Glutamatergic neuron (in vitro differentiated cells): ENCODE results near the gene HOXA10. TPM values are rescaled to one million over a fixed set of nuclear protein-coding genes. Genes with fewer than 3 reads are reported as not detected.
A peak's percentile ranks its signal among the peaks of the same experiment; 100 is the strongest.

Experiments
- DNase-seq: peaks from one replicate; pipeline ENCODE4 v3.0.0; 2022
- H3K27ac Mint-ChIP-seq: one replicate; pipeline ENCODE4 v1.8.0; 2020; ENCODE audit warnings: mild to moderate bottlenecking, mixed read lengths, inconsistent platforms; ENCODE audit not compliant: unreplicated experiment
- H3K27me3 Mint-ChIP-seq: one replicate; pipeline ENCODE4 v1.8.0; 2020; ENCODE audit warnings: mild to moderate bottlenecking, moderate library complexity, mixed read lengths, inconsistent platforms; ENCODE audit not compliant: unreplicated experiment
- H3K36me3 Mint-ChIP-seq: one replicate; pipeline ENCODE4 v1.8.0; 2020; ENCODE audit warnings: mild to moderate bottlenecking, mixed read lengths, inconsistent platforms; ENCODE audit not compliant: unreplicated experiment
- H3K4me1 Mint-ChIP-seq: one replicate; pipeline ENCODE4 v1.8.0; 2020; ENCODE audit warnings: mild to moderate bottlenecking, low read depth, mixed read lengths, inconsistent platforms; ENCODE audit not compliant: unreplicated experiment
- H3K4me3 Mint-ChIP-seq: one replicate; pipeline ENCODE4 v1.8.0; 2020; ENCODE audit warnings: mild to moderate bottlenecking, mixed read lengths, inconsistent platforms; ENCODE audit not compliant: unreplicated experiment
- H3K9me3 Mint-ChIP-seq: one replicate; pipeline ENCODE4 v1.8.0; 2020; ENCODE audit warnings: mild to moderate bottlenecking, moderate library complexity, mixed read lengths, inconsistent platforms; ENCODE audit not compliant: unreplicated experiment
- microRNA-seq: library from miRNA; unstranded; fragments of <30 nt; microRNA quantifications from one replicate; pipeline ENCODE4, GENCODE V29; 2020; ENCODE audit not compliant: unreplicated experiment
- total RNA-seq: library from RNA; stranded (reverse); fragmentation: NEBNext Ultra II Directional; extraction: Animal tissue kit (Norgen Biotek cat#: 25700); gene quantifications from one replicate; pipeline ENCODE4 v1.2.1, GENCODE V29; 2021; ENCODE audit not compliant: unreplicated experiment
- TF ChIP-seq, protein P1 (sequence below): fragments of 200-600 bp; sonication (generic); IDR thresholded peaks from one replicate; pipeline ENCODE4 v1.5.0; 2021; ENCODE audit not compliant: partially characterized antibody, unreplicated experiment

Gene HOXA10
- total RNA-seq, 1 donor from 2014 or later, result not detected

GRCh38 chr7:27123007-27123476 is 51.1 kb downstream of the HOXA10 start:
- TF ChIP-seq, protein P1, sequence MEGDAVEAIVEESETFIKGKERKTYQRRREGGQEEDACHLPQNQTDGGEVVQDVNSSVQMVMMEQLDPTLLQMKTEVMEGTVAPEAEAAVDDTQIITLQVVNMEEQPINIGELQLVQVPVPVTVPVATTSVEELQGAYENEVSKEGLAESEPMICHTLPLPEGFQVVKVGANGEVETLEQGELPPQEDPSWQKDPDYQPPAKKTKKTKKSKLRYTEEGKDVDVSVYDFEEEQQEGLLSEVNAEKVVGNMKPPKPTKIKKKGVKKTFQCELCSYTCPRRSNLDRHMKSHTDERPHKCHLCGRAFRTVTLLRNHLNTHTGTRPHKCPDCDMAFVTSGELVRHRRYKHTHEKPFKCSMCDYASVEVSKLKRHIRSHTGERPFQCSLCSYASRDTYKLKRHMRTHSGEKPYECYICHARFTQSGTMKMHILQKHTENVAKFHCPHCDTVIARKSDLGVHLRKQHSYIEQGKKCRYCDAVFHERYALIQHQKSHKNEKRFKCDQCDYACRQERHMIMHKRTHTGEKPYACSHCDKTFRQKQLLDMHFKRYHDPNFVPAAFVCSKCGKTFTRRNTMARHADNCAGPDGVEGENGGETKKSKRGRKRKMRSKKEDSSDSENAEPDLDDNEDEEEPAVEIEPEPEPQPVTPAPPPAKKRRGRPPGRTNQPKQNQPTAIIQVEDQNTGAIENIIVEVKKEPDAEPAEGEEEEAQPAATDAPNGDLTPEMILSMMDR, result no peak
- Mint-ChIP-seq H3K27ac (no peak overlapping the region), H3K4me1 (no peaks in the 10 kb centered on the region), H3K27me3 (peaks cover 40% of the 10 kb centered on the region), H3K36me3 (no peaks in the 10 kb centered on the region), H3K4me3 (no peak overlapping the region), H3K9me3 (peaks cover 12% of the 10 kb centered on the region)
- no peak for DNase-seq

DNA sequence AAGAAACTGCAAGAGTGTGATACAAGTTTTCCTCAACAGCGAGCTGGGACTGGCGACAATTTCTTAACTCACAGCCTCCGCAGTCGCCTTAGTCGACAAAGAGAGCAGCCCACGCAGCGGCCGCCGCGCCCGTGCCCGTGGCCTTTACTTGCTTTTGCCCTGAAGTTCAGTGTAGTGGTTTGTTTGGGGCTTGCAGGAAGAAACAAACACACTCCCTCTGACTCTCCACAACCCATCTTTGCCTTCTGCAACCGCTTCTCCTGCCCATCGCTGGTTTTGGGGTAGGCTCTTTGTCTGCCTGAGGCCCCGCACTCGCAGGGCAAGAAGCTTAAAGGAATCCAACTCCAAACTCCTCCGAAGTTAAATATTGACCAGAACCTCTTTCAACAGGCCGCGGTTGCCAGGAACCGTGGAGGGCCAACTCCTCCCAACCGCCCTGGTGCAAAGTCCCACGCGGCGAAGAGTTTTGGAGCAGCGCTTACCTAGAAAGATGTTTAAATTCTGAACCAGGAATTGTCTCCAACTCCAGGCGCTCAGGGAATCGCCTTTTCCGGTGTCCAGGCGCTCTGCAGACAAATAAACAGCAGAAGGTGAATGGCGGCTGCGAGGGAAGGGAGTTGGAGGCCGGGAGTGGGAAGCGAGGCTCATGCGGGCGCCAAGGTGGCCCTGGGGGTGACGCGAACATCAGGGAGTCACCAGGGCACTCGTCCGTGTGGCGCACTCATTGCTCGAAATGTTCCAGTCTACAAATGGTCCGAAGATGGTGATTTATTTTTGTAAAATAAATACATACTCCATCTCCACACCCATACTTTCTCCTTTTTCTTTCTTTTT is 51.8 kb downstream of the HOXA10 start:
- no peak for DNase-seq
- no peaks in the 10 kb centered on the region for H3K4me1 Mint-ChIP-seq
- H3K4me3 Mint-ChIP-seq, result no peak overlapping the region
- H3K27ac Mint-ChIP-seq, result no peak overlapping the region
- H3K27me3 Mint-ChIP-seq, result peaks cover 47% of the 10 kb centered on the region
- TF ChIP-seq, protein P1, result no peak
- no peaks in the 10 kb centered on the region for H3K36me3 Mint-ChIP-seq
- H3K9me3 Mint-ChIP-seq, result peaks cover 12% of the 10 kb centered on the region

GRCh38 chr7:27121684-27122076 is 52.4 kb downstream of the HOXA10 start:
- DNase-seq, result no peak
- Mint-ChIP-seq H3K9me3 (peaks cover 12% of the 10 kb centered on the region), H3K4me1 (no peaks in the 10 kb centered on the region), H3K4me3 (no peak overlapping the region), H3K27ac (no peak overlapping the region), H3K36me3 (no peaks in the 10 kb centered on the region), H3K27me3 (peaks cover 50% of the 10 kb centered on the region)
- TF ChIP-seq, protein P1, result no peak

Small RNA genes lying within 50 kb of the gene (microRNA-seq; reads per million reads assigned to microRNA genes)
- gene MIR196B, result 3.0 reads per million, percentile 22 among the genes with 10 or more reads in this experiment

Other genes starting within 250 kb of the HOXA10 start
- not detected for gene HOXA1, start 78.3 kb downstream of the HOXA10 start, total RNA-seq
- gene HOXA2, start 71.6 kb downstream of the HOXA10 start, total RNA-seq, result not detected
- gene HOXA4, start 43.6 kb downstream of the HOXA10 start, total RNA-seq, result not detected
- gene HOXA5, start 30.6 kb downstream of the HOXA10 start, total RNA-seq, result not detected
- not detected for gene HOXA6, start 26.5 kb downstream of the HOXA10 start, total RNA-seq
- gene HOXA3, start 21.7 kb downstream of the HOXA10 start, total RNA-seq, result not detected
- not detected for gene HOXA7, start 17.6 kb downstream of the HOXA10 start, total RNA-seq
- gene HOXA9, start 8.8 kb downstream of the HOXA10 start, total RNA-seq, result not detected
- gene HOXA11, start 10.9 kb upstream of the HOXA10 start, total RNA-seq, result not detected
- gene HOXA13, start 25.8 kb upstream of the HOXA10 start, total RNA-seq, result not detected
- 7.1 TPM for gene EVX1, start 68.5 kb upstream of the HOXA10 start, total RNA-seq